VCaP (cell line): ENCODE results near the gene IFI35.

Experiments used
- H3K27ac ChIP-seq: fragments of 450-650 bp; 2 replicates; pipeline ENCODE4 v1.5.1; 2017
- CTCF ChIP-seq: fragments of 450-650 bp; conservative IDR thresholded peaks from 2 replicates; pipeline ENCODE4 v1.5.1; 2017; ENCODE audit warnings: mild to moderate bottlenecking, moderate library complexity

The IFI35 gene

GRCh38 chr17:43003542-43004172 lies 2.9 kb upstream of the IFI35 start:
- TF ChIP-seq CTCF, result no peak
- no peak overlapping the region for H3K27ac ChIP-seq

- peak overlapping the region; percentile 63 for H3K27ac ChIP-seq
- no peak for TF ChIP-seq CTCF
Observed at GRCh38 chr17:43010667-43011308, 4.2 kb downstream of the IFI35 start.

- peak overlapping the region; percentile 63 for H3K27ac ChIP-seq
- TF ChIP-seq CTCF, result no peak
Observed at GRCh38 chr17:43011728-43012472, 5.3 kb downstream of the IFI35 start.

- TF ChIP-seq CTCF, result no peak
- H3K27ac ChIP-seq, result no peak overlapping the region
Observed at GRCh38 chr17:43013296-43013695, 6.7 kb downstream of the IFI35 start.

- H3K27ac ChIP-seq, result no peak overlapping the region
- no peak for TF ChIP-seq CTCF
Observed at GRCh38 chr17:43014020-43014648, 7.5 kb downstream of the IFI35 start.

GRCh38 chr17:43014649-43015542 lies 8.3 kb downstream of the IFI35 start:
- no peak for TF ChIP-seq CTCF
- H3K27ac ChIP-seq, result no peak overlapping the region
